IPS-11a (cell line): Measurements from ENCODE around the gene CORIN.
"Not testable (repeated sequence)": the region's sequence is repeated elsewhere in the genome, so short reads cannot be mapped to it uniquely, and the experiment has no call there.

Experiments
- H3K4me3 ChIP-seq: one replicate; pipeline ENCODE4 v1.5.1; 2013; ENCODE audit warnings: low read depth, low read length, control low read depth

The CORIN gene

DNA sequence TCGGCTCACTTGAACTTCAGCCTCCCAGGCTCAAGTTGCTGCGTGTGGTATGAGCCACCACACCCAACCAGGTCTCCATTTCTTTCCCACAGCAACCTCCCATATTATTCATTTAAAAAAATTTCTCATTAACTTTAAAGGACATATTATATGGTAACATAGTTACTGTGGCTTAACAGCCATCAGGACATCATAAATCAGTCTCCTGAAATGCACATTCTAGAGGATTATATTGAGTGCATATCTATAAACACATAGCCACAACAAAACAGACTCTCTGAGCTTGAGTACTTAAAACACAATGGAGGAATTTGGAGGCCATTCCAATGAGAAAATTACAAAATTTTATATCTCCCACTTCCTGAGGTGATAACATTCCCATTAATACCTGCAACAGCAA, 61.5 kb downstream of the CORIN start:
- H3K4me3 ChIP-seq, result no peak overlapping the region

- no peak overlapping the region for H3K4me3 ChIP-seq
Observed at GRCh38 chr4:47774079-47774478, 63.8 kb downstream of the CORIN start.

DNA sequence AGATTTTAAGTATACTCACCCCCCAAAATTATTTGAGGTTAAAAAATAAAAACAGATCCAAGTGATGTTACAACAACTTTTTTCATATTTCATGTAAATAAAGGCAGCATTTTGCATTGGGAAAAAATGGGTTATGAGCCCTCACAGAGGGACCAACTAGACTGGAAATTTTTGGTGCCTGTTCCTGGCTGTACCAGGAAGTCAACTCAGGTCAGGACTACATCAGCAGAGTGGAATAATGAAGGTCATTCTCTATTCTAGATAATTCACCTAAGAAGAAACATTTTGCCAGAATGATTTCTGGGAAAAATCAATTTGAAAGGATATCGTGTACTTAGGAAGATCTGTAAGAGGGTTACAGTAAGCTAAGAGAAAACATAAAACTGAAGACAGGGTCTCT, 66.8 kb downstream of the CORIN start:
- H3K4me3 ChIP-seq, result no peak overlapping the region

- not testable (repeated sequence) for H3K4me3 ChIP-seq
Observed at GRCh38 chr4:47767956-47768355, 69.9 kb downstream of the CORIN start.

DNA sequence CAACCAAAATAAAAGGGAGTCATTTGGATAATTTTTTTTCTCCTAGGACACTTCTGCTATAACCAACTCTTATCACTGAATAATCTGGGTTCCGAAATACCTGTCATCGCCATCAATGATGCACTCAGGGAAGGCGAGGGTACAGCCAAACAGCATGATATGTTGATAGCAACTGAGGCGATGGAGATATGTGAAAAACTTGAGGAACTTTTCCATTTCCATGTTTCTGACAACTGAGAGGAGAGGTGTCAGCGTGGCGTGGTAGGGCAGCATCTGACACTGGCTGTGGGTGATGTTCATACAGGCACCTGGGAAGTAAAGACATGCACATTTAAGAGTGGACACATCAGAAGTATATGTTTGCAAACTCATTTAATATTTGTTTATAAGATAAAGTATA, 74.6 kb downstream of the CORIN start:
- H3K4me3 ChIP-seq, result no peak overlapping the region

- no peak overlapping the region for H3K4me3 ChIP-seq
Observed at GRCh38 chr4:47762376-47763266, 75.2 kb downstream of the CORIN start.

GRCh38 chr4:47753316-47753715, 84.6 kb downstream of the CORIN start:
- H3K4me3 ChIP-seq, result not testable (repeated sequence)

DNA sequence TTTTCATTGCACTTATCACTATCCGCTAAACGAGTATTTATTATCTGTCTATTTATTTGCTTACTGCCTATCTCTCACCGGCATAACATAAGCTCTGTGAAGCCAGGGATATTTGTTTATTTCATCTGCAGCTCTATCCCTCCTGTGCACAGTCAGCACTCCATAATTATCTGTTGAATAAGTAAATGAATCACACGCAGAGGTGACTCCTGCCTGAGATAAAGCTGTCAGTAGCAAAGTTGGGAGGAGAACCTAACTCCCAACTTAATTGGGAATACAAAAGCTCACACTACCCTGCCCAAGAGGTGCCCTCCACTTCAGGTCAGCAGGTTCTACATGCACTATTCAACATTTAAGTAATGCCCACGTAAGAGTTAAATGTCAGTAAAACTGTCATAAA, 85.7 kb downstream of the CORIN start:
- no peak overlapping the region for H3K4me3 ChIP-seq

DNA sequence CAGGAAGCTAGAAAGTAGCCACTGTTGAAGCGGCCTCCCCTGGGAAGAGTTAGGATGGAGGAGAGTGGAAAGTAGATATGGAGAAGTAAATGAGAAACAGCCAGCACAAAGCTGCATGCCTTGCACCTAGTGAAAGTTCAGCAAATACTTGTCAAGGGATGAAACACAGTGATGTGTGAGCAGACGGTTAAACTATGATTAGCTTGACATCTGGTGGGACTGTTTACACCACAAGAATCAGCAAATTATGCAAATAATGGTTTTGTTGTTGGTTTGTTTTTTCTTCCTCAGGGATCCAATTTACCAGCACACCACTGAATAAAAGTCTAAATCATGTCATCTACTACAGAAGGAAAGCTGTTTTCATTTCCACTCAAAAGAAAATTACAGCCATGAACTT, 87.1 kb downstream of the CORIN start:
- no peak overlapping the region for H3K4me3 ChIP-seq

DNA sequence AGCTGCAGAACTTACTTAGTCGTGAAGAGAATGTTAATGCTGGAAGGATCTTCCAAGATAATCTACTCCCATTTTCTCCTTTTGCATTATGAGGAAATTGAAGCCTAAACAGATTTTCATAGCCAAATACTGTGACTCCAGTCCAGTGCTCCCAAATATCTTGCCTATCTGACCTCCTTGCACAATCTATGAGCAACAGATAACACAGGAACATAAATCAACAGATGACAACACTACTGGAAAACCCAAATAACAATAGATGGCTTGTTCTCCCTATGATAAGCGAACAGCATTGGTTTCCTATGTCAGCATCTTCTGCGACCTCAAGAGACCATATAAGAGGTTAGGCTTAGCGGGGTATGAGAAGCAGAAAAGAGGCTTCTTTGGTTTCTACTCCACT, 88.0 kb downstream of the CORIN start:
- no peak overlapping the region for H3K4me3 ChIP-seq

DNA sequence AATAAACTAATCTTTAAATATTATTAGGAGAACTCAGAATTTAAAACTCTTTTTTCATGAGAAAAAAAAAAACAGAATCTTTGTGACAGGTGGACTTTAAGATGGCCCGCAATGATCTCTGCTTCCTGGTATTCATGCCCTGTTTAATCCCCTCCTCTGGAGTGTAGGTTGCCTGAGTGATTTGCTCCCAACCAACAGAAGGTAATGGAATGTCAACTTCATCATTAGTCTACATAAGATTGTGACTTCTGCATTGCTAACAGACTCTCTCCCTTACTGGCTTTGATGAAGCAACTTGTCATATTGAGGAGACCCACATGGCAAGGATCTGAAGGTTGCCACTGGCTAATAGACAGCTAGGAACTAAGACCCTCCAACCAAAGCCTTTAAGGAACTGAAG, 88.8 kb downstream of the CORIN start:
- no peak overlapping the region for H3K4me3 ChIP-seq

DNA sequence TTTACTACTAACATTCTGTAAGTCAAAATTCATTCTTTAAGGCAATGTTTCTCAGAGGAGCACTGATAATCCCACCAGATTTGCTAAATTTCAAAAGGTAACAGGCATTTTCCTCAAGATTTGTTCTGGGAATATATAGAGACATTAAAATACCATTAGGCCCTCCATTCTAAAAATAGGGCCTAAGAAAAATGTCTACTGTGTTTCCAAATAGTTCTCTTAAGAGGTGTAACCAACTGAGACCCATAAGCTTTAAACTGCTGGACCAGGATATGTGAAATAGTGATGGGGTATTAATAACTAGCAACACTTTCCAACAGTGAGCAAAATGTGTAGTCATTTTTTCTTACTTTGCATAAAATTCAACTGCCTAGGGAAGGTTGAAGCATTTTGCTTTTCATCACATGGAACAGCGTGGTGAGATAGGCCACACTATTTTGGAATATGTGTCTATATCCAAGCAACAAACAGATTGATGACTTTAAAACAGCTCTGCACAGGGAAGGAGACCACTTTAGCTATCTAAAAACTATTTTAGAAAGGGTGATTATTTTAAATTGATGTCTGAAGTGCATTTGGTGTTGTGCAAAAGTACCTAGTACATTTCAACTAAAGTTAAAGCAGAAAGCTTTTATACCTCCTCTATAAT, 89.9 kb downstream of the CORIN start:
- H3K4me3 ChIP-seq, result no peak overlapping the region

DNA sequence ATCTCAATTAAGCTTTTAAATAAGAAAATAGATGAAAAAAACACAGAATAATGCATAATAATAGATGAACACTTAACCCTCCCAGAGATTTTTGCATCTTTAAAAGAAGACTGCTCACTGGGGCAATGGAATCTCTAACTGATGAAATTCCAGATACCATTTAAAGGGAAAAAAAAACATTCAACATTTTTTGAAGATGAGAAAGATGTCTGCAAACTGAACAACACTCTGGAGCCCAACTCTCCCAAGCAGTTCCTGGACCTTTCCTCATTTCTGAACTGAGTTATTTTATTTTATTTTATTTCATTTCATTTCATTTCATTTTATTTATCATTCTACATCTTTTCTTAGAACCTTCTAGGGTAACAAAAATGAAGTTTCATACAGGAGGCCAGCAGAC, 90.7 kb downstream of the CORIN start:
- no peak overlapping the region for H3K4me3 ChIP-seq

- H3K4me3 ChIP-seq, result no peak overlapping the region
Observed at GRCh38 chr4:47746122-47746521, 91.7 kb downstream of the CORIN start.

GRCh38 chr4:47744843-47745382, 93.0 kb downstream of the CORIN start:
- no peak overlapping the region for H3K4me3 ChIP-seq

GRCh38 chr4:47744253-47744652, 93.6 kb downstream of the CORIN start:
- no peak overlapping the region for H3K4me3 ChIP-seq

GRCh38 chr4:47741200-47741599, 96.7 kb downstream of the CORIN start:
- H3K4me3 ChIP-seq, result no peak overlapping the region

GRCh38 chr4:47737326-47737725, 100.5 kb downstream of the CORIN start:
- H3K4me3 ChIP-seq, result no peak overlapping the region

DNA sequence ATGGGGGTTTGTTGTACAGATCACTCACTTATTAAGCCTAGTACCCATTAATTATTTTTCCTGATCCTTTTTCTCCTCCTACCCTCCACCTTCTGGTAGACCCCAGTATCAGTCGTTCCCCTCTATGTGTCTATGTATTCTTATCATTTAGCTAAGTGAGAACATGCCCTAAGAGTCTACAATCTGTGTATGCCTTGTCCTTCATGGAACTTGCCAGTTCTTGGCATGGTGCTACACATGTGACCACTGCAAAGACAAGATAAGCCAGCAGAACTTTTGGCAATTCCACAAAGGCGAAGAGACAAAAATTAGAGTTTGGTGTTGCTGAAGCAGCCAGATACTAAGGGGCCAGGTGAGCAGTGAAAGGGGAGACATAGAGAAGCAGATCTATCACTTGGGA, 101.3 kb downstream of the CORIN start:
- no peak overlapping the region for H3K4me3 ChIP-seq

- no peak overlapping the region for H3K4me3 ChIP-seq
Observed at GRCh38 chr4:47736146-47736545, 101.7 kb downstream of the CORIN start.

DNA sequence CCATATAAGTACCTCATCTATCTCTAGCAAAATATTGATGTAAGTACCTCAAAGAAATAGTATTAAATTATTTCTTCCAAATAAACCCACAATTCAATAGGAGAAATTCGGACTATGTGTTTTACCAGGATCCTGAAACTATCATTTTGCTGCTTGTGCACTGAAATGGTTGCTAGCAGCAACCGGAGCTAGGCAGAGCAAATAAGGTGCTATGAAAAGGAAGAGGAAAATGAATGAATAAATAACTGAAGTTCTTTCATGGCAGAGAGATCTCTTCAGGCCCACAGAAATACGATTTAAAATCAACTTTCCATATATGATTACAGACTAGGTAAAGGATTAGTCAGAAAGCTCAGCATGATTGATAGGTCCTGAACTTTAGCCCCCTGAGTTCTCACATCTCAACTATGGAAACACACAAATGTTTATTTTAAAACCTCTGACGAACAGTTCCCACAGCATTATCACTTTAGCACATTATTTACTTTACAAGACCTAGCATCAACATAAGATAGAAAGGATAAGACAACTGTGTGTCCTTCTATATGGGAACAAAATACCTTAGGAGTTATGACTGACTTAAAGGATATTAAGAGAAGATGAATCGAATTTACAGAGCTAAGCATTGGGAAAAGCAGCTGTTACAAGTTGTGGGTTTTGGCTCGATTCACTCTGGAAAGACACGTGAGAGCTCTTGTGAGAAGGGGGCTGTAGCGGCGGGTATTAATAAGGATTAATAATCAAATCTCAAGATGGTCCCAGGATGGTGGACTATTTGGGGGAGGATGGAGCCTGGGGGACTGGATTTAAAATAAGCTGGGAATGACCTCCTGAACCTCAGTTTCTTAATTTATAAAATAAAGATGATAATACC, 104.3 kb downstream of the CORIN start:
- H3K4me3 ChIP-seq, result no peak overlapping the region
